A673 (cell line): Measurements from ENCODE around the gene FGF18. TPM values are rescaled to one million over a fixed set of nuclear protein-coding genes. Genes with fewer than 3 reads are reported as not detected.

Source experiments
- BruUV-seq: library from RNA; stranded (reverse); fragments of 400-500 nt; replicated peaks from 2 replicates; lab custom pipeline; 2021; lab: Mats Ljungman, UMichigan
- CTCF ChIA-PET: fragments of 300-600 bp; sonication (Branson Sonifier 250); formaldehyde crosslinking; loops from one replicate; lab custom pipeline; 2022; ENCODE audit warnings: antibody characterized with exemption; lab: Charles Lee
- POLR2A ChIA-PET: fragments of 300-600 bp; sonication (Branson Sonifier 250); formaldehyde crosslinking; loops from one replicate; lab custom pipeline; 2022; ENCODE audit warnings: antibody characterized with exemption; ENCODE audit not compliant: low non-redundant PET; lab: Charles Lee
- DNase-seq: peaks from one replicate; pipeline ENCODE4 v3.0.0-alpha.2; 2015; ENCODE audit warnings: low spot score
- H3K27ac ChIP-seq: fragments of 200-600 bp; sonication (generic); 2 replicates; pipeline ENCODE4 v1.5.1; 2016; ENCODE audit warnings: mixed run types, low read depth, mild to moderate bottlenecking, mixed read lengths, antibody characterized with exemption, low read length; ENCODE audit not compliant: poor library complexity, severe bottlenecking
- H3K27me3 ChIP-seq: fragments of 200-600 bp; sonication (generic); replicated peaks from 2 replicates; pipeline ENCODE4 v1.6.1; 2017; ENCODE audit warnings: mixed run types, low read depth, mild to moderate bottlenecking, mixed read lengths, antibody characterized with exemption, low read length; ENCODE audit not compliant: insufficient read depth, poor library complexity
- H3K36me3 ChIP-seq: fragments of 200-600 bp; sonication (generic); 2 replicates; pipeline ENCODE4 v1.6.1; 2016; ENCODE audit warnings: mixed run types, mild to moderate bottlenecking, mixed read lengths, antibody characterized with exemption, low read length; ENCODE audit not compliant: insufficient read depth, poor library complexity, severe bottlenecking
- H3K4me1 ChIP-seq: fragments of 200-600 bp; sonication (generic); 2 replicates; pipeline ENCODE4 v1.6.1; 2017; ENCODE audit warnings: mixed run types, mild to moderate bottlenecking, mixed read lengths, antibody characterized with exemption, low read length; ENCODE audit not compliant: insufficient read depth, poor library complexity, severe bottlenecking
- H3K4me3 ChIP-seq: fragments of 200-600 bp; sonication (generic); 2 replicates; pipeline ENCODE4 v1.5.1; 2016; ENCODE audit warnings: low read depth, mixed run types, mild to moderate bottlenecking, mixed read lengths, low read length; ENCODE audit not compliant: poor library complexity, severe bottlenecking
- H3K9me3 ChIP-seq: fragments of 200-600 bp; sonication (generic); 2 replicates; pipeline ENCODE4 v1.6.1; 2016; ENCODE audit warnings: mixed run types, low read depth, mild to moderate bottlenecking, mixed read lengths, antibody characterized with exemption, low read length; ENCODE audit not compliant: poor library complexity, severe bottlenecking
- EZH2 ChIP-seq: fragments of 200-600 bp; sonication (generic); IDR thresholded peaks from 2 replicates; pipeline ENCODE4 v1.6.1; 2017; ENCODE audit warnings: borderline replicate concordance, low read depth, mild to moderate bottlenecking, mixed read lengths, antibody characterized with exemption, low read length; ENCODE audit not compliant: poor library complexity, severe bottlenecking
- intact Hi-C: fragments of 100-400 bp; cut with micrococcal nuclease; formaldehyde crosslinking; loops from one replicate; pipeline ENCODE4 v1.10.0; 2022; ENCODE audit not compliant: unreplicated experiment
- total RNA-seq: library from RNA; stranded (reverse); gene quantifications from 2 replicates; pipeline ENCODE4 v1.2.3, GENCODE V29; 2021
- TF ChIP-seq, protein P1 (sequence below): fragments of 300-800, 200-600 bp; sonication (generic); conservative IDR thresholded peaks from 2 replicates; pipeline ENCODE4 v1.5.1; 2017; ENCODE audit warnings: low read depth, mild to moderate bottlenecking, antibody characterized with exemption, low read length, moderate library complexity, mixed read lengths

Gene FGF18
- total RNA-seq, 1 experiment from 2014 or later = 1.3 TPM

DNA sequence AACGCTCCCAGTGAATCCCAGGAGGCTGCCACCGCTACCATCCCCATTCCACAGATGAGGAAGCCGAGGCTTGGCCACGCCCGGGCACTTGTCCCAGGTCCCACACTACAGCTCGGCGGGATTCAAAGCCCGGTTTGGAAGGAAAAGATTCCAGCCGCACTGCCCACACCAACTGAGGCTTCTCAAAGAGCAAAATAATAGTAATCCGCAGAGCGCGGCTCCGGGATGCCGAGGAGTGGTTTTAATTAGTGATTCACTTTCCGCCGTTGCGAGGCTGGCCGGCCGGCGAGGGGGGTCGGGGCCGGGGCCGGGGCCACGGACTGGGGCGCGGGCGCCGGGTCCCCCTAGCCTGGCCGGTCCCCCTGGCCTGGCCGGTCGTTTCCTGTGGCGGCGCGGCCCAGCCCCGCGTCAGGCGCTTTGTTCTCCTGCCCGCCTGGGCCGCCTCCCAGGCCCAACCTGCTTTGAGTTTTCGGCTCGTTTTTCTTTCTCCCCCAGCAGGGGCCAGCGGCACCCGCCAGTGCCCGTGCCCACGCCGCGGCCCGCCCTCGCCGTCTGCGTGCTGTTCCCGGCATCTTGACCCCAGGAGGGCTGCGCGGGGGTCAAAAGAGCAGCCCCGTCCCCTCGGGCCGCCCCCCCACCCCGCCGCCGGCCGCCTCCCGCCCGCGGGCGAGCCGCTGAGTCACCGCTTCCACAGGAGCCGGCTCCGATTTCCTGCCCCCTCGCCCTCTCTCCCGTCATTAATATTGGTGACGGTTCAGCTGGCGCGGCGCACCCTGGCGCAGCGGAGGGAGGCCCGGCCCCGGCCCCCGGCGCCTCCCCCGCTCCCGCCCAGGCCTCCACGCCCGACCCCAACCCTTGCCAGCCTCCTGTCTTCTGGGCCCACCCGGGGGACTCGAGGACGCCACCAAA, 31.2 kb downstream of the FGF18 start:
- Histone ChIP-seq H3K9me3 (no peaks in the 10 kb centered on the region), H3K4me1 (no peaks in the 10 kb centered on the region), H3K27ac (no peak overlapping the region), H3K36me3 (no peaks in the 10 kb centered on the region), H3K4me3 (no peak overlapping the region), H3K27me3 (no peaks in the 10 kb centered on the region)
- no peak for DNase-seq
- TF ChIP-seq, protein P1, sequence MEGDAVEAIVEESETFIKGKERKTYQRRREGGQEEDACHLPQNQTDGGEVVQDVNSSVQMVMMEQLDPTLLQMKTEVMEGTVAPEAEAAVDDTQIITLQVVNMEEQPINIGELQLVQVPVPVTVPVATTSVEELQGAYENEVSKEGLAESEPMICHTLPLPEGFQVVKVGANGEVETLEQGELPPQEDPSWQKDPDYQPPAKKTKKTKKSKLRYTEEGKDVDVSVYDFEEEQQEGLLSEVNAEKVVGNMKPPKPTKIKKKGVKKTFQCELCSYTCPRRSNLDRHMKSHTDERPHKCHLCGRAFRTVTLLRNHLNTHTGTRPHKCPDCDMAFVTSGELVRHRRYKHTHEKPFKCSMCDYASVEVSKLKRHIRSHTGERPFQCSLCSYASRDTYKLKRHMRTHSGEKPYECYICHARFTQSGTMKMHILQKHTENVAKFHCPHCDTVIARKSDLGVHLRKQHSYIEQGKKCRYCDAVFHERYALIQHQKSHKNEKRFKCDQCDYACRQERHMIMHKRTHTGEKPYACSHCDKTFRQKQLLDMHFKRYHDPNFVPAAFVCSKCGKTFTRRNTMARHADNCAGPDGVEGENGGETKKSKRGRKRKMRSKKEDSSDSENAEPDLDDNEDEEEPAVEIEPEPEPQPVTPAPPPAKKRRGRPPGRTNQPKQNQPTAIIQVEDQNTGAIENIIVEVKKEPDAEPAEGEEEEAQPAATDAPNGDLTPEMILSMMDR = no peak
- TF ChIP-seq EZH2 = no peak
- intact Hi-C loops = no loop called here
- POLR2A ChIA-PET = no interaction called here
- CTCF ChIA-PET = no interaction called here
- BruUV-seq = no TSS peak

- intact Hi-C loops = no loop called here
- no peak overlapping the region for H3K27ac ChIP-seq
- no peak overlapping the region for H3K4me3 ChIP-seq
- no peaks in the 10 kb centered on the region for H3K9me3 ChIP-seq
- TF ChIP-seq, protein P1 = no peak
- no peak for TF ChIP-seq EZH2
- POLR2A ChIA-PET = interaction anchor here (0.6 kb wide), 1 partner anchor 556 kb away, joined by 3 read pairs; no protein-coding TSS in a partner anchor
- BruUV-seq = no TSS peak
- DNase-seq = no peak
- H3K36me3 ChIP-seq = no peaks in the 10 kb centered on the region
- CTCF ChIA-PET = no interaction called here
- no peaks in the 10 kb centered on the region for H3K4me1 ChIP-seq
- no peaks in the 10 kb centered on the region for H3K27me3 ChIP-seq
These were observed 32.0 kb downstream of the FGF18 start for GRCh38 chr5:171451421-171451820.

DNA sequence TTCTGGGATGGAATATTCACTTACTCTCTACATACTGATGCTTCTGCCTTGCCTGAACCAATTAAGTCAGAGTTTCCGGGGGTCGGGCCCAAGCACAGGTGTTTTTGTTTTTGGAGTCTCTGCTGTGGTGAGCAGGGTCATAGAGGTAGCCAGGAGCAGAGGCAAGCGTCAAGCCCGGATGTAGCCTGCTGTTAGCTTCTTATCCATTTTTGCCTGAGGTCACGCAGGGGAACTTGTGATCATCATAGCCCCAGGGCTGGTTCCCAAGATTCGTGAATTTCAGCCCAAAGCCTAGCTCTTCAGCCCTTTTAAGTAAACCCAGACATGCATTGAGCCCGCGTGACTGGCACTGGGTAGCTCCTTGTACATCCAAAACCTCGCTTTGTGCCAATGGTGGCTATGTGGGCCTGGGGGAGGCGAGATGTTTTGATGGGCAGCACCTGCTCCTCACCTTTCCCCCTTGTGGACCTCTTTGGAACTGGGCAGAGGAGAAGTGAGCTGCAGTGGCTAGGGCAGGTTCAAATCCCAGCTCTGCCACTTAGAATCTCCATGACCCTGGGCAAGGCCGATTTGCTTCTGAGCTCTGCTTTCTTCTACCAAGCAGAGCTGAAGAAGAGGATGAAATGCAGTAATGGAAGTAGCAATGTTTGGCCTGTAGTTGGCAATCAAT, 33.7 kb downstream of the FGF18 start:
- BruUV-seq = no TSS peak
- Histone ChIP-seq H3K4me3 (no peak overlapping the region), H3K27me3 (no peaks in the 10 kb centered on the region), H3K27ac (no peak overlapping the region), H3K36me3 (no peaks in the 10 kb centered on the region), H3K9me3 (no peaks in the 10 kb centered on the region), H3K4me1 (no peaks in the 10 kb centered on the region)
- ChIA-PET CTCF (interaction anchor here (0.5 kb wide), 1 partner anchor 412 kb away, joined by 5 read pairs; no protein-coding TSS in a partner anchor), POLR2A (no interaction called here)
- DNase-seq = no peak
- no peak for TF ChIP-seq EZH2
- TF ChIP-seq, protein P1 = no peak
- intact Hi-C loops = no loop called here
